Body of pancreas (tissue), 4 donors: ENCODE results near the gene TAF3.

Source experiments
- POLR2A ChIP-seq, 3 donors: fragments of 450-650 bp; IDR thresholded peaks; one replicate each; pipeline ENCODE4 v1.6.1; 2016; ENCODE audit warnings: antibody characterized with exemption in 3 of 3, mild to moderate bottlenecking in 2 of 3
- TF ChIP-seq, protein P1 (sequence below), 7 experiments: fragments of 450-650 bp in 4 of 7; fragments of 200-600 bp in 3 of 7; sonication (generic) in 3 of 7; IDR thresholded peaks; one replicate each; pipeline ENCODE4 v1.5.1; 2016 to 2019; ENCODE audit warnings: antibody characterized with exemption in 7 of 7

DNA sequence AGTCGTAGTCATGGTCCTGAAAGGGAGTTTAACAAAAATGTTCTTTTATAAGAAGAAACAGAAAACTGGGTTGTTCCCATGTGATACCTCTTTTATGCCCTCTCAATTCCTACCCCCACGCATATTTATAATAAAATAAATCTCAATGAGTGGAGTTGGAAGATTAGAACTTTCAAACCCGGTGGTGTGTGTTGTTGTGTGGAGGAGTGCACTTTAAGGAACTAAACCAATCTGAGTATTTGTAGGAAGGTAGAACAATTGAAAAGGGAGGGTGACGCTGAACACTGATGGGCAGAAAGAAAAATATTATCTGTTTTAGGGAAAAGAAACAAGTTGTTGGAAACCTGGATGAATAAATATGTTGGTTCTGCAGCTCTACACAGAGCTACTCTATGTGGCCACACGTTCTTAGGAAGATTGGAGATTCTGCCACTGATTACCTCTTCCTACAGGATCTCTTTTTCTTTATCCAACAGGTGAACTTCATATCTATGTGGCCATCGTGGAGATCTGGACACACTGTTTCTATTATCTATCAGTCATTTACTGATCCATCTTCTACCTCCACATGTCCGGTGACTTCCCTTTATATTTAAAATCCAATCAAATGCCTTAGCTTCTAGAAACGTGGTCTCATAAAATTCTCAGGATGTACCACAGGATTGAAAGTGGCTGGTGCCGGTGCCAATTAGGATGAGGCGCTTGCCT is 223.1 kb downstream of the TAF3 start:
- TF ChIP-seq, protein P1, sequence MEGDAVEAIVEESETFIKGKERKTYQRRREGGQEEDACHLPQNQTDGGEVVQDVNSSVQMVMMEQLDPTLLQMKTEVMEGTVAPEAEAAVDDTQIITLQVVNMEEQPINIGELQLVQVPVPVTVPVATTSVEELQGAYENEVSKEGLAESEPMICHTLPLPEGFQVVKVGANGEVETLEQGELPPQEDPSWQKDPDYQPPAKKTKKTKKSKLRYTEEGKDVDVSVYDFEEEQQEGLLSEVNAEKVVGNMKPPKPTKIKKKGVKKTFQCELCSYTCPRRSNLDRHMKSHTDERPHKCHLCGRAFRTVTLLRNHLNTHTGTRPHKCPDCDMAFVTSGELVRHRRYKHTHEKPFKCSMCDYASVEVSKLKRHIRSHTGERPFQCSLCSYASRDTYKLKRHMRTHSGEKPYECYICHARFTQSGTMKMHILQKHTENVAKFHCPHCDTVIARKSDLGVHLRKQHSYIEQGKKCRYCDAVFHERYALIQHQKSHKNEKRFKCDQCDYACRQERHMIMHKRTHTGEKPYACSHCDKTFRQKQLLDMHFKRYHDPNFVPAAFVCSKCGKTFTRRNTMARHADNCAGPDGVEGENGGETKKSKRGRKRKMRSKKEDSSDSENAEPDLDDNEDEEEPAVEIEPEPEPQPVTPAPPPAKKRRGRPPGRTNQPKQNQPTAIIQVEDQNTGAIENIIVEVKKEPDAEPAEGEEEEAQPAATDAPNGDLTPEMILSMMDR (IDR thresholded peaks at IDR 0.05), result no peak
- TF ChIP-seq POLR2A (IDR thresholded peaks at IDR 0.05), result no peak
